HEK293 (cell line): ENCODE data around the gene CDH2.

Experiments
- CTCF ChIA-PET: fragments of 350-600 bp; formaldehyde crosslinking; extraction: SDS; loops from one replicate; lab custom pipeline; 2021; ENCODE audit warnings: antibody characterized with exemption; lab: Yijun Ruan, JAX
- POLR2A ChIA-PET: fragments of 300-600 bp; formaldehyde crosslinking; extraction: SDS; loops from one replicate; lab custom pipeline; 2020; ENCODE audit warnings: antibody characterized with exemption, inconsistent platforms; lab: Yijun Ruan, JAX
- H3K27ac ChIP-seq: fragments of 200-500 bp; sonication (Bioruptor generic); 2 replicates; pipeline ENCODE4 v1.5.1; 2014; ENCODE audit warnings: low read depth, low read length, control low read depth, inconsistent platforms; ENCODE audit errors: extremely low read depth
- H3K36me3 ChIP-seq, 2 experiments: fragments of 200-500 bp in 1 of 2; sonication (Bioruptor generic) in 1 of 2; 1 replicate in 1 of 2; 2 replicates in 1 of 2; pipeline ENCODE4 v1.5.1; 2014 to 2017; ENCODE audit warnings: inconsistent platforms in 2 of 2, low read length in 2 of 2; ENCODE audit not compliant: control insufficient read depth in 2 of 2, insufficient read depth in 1 of 2
- H3K4me1 ChIP-seq: fragments of 200-500 bp; sonication (Bioruptor generic); 2 replicates; pipeline ENCODE4 v1.5.1; 2014; ENCODE audit warnings: mild to moderate bottlenecking, low read length, inconsistent platforms; ENCODE audit not compliant: control insufficient read depth, insufficient read depth
- H3K4me3 ChIP-seq: 2 replicates; pipeline ENCODE4 v1.5.1; 2011; ENCODE audit warnings: low read depth, mild to moderate bottlenecking, control low read depth, low read length, moderate library complexity
- H3K9me3 ChIP-seq: fragments of 200-500 bp; sonication (Bioruptor generic); 2 replicates; pipeline ENCODE4 v1.5.1; 2014; ENCODE audit warnings: low read depth, low read length, inconsistent platforms; ENCODE audit not compliant: control insufficient read depth, insufficient read depth
- KLF10 ChIP-seq: fragments of 450-650 bp; IDR thresholded peaks from 2 replicates; pipeline ENCODE4 v1.5.1; 2018; ENCODE audit warnings: missing biosample characterization, mild to moderate bottlenecking, missing genetic modification characterization
- PRDM1 ChIP-seq: fragments of 450-650 bp; formaldehyde crosslinking; IDR thresholded peaks from 2 replicates; pipeline ENCODE4; 2016; ENCODE audit warnings: missing biosample characterization, missing genetic modification characterization
- SP2 ChIP-seq: fragments of 450-650 bp; formaldehyde crosslinking; IDR thresholded peaks from 2 replicates; pipeline ENCODE4 v1.5.1; 2016; ENCODE audit warnings: missing biosample characterization, missing genetic modification characterization
- ZBTB17 ChIP-seq: fragments of 450-650 bp; formaldehyde crosslinking; IDR thresholded peaks from 2 replicates; pipeline ENCODE4 v1.5.1; 2016; ENCODE audit warnings: missing biosample characterization, missing genetic modification characterization
- ZBTB26 ChIP-seq: fragments of 450-650 bp; formaldehyde crosslinking; optimal IDR thresholded peaks from 2 replicates; pipeline ENCODE3; 2016; ENCODE audit warnings: missing biosample characterization, mild to moderate bottlenecking, missing genetic modification characterization
- ZNF133 ChIP-seq: fragments of 450-650 bp; formaldehyde crosslinking; IDR thresholded peaks from 2 replicates; pipeline ENCODE4 v1.5.1; 2016; ENCODE audit warnings: missing biosample characterization, missing genetic modification characterization
- ZNF184 ChIP-seq: fragments of 450-650 bp; IDR thresholded peaks from 2 replicates; pipeline ENCODE4 v1.5.1; 2018; ENCODE audit warnings: missing biosample characterization, mild to moderate bottlenecking, missing genetic modification characterization
- ZNF23 ChIP-seq: fragments of 450-650 bp; formaldehyde crosslinking; IDR thresholded peaks from 2 replicates; pipeline ENCODE4 v1.5.1; 2016; ENCODE audit warnings: missing biosample characterization, missing genetic modification characterization, borderline replicate concordance
- ZNF404 ChIP-seq: fragments of 450-650 bp; formaldehyde crosslinking; IDR thresholded peaks from 2 replicates; pipeline ENCODE4 v1.5.1; 2017; ENCODE audit warnings: missing biosample characterization, missing genetic modification characterization
- ZNF707 ChIP-seq: fragments of 450-650 bp; formaldehyde crosslinking; IDR thresholded peaks from 2 replicates; pipeline ENCODE4 v1.5.1; 2016; ENCODE audit warnings: missing biosample characterization, missing genetic modification characterization
- ZNF830 ChIP-seq: fragments of 450-650 bp; IDR thresholded peaks from 2 replicates; pipeline ENCODE4 v1.5.0; 2018; ENCODE audit warnings: missing biosample characterization, missing genetic modification characterization, low read depth, mild to moderate bottlenecking, moderate library complexity
- ZSCAN18 ChIP-seq: fragments of 450-650 bp; formaldehyde crosslinking; IDR thresholded peaks from 2 replicates; pipeline ENCODE4 v1.5.1; 2016; ENCODE audit warnings: missing biosample characterization, missing genetic modification characterization
- TF ChIP-seq, protein P1 (sequence below): fragments of 450-650 bp; formaldehyde crosslinking; IDR thresholded peaks from 2 replicates; pipeline ENCODE4 v1.5.1; 2016; ENCODE audit warnings: missing biosample characterization, missing genetic modification characterization, low read depth
- TF ChIP-seq, protein P2 (sequence below): sonication (generic); formaldehyde crosslinking; IDR thresholded peaks from 2 replicates; pipeline ENCODE4 v1.8.1; 2022; ENCODE audit warnings: mild to moderate bottlenecking, moderate library complexity, missing genetic modification reagents
- TF ChIP-seq, protein P3 (sequence below): fragments of 450-650 bp; formaldehyde crosslinking; IDR thresholded peaks from 2 replicates; pipeline ENCODE4 v1.5.1; 2016; ENCODE audit warnings: missing biosample characterization, missing genetic modification characterization

The CDH2 gene

DNA sequence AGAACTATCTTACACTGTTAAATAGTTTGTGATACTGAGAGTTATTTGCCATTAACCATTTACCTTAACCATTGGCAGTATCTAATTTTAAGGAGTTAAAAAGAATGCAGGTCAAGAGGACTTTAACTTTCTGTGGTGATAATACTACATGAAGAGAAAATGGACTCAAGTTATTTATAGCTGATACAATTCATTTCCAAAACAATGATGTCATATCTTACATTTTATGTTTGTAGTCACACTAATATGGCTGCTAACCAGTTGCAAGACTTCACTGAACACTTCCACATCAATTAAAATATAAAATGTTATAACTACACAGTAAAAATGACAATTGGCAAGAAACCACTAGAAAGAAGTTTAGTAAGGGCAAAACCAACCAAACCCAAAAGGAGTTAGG, 77.7 kb downstream of the CDH2 start:
- Histone ChIP-seq H3K4me1 (peaks cover 3% of the 10 kb centered on the region; the same call in 1 of the 2 replicates), H3K4me3 (no peak overlapping the region), H3K9me3 (no peaks in the 10 kb centered on the region), H3K36me3 (peaks cover 0 to 5% of the 10 kb centered on the region in 2 experiments; a peak in 2 of 3 replicates), H3K27ac (no peak overlapping the region)
- ChIA-PET CTCF (no interaction called here), POLR2A (no interaction called here)
- no peak for TF ChIP-seq SP2 (tag by site-specific recombination)
- no peak for TF ChIP-seq ZNF23 (tag by site-specific recombination)
- TF ChIP-seq, protein P1, sequence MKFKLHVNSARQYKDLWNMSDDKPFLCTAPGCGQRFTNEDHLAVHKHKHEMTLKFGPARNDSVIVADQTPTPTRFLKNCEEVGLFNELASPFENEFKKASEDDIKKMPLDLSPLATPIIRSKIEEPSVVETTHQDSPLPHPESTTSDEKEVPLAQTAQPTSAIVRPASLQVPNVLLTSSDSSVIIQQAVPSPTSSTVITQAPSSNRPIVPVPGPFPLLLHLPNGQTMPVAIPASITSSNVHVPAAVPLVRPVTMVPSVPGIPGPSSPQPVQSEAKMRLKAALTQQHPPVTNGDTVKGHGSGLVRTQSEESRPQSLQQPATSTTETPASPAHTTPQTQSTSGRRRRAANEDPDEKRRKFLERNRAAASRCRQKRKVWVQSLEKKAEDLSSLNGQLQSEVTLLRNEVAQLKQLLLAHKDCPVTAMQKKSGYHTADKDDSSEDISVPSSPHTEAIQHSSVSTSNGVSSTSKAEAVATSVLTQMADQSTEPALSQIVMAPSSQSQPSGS (tag by site-specific recombination), result peak; percentile 47; the same call in 1 of the 2 replicates

DNA sequence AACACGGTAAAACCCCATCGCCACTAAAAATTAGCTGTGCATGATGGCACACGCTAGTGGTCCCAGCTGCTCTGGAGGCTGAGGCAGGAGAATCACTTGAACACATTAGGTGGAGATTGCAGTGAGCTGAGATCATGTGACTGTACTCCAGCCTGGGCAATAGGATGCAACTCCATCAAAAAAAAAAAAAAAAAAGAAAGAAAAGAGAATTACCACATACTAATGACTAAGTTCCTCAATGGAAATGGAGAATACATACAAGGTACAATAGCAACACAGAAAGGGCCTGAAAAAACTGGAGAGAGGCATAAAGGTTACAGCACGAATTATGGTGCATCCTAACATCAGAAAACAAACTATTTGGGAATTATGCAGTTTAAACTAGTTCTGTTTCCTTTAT, 81.3 kb downstream of the CDH2 start:
- CTCF ChIA-PET, result no interaction called here
- Histone ChIP-seq H3K27ac (no peak overlapping the region), H3K36me3 (peaks cover 0 to 5% of the 10 kb centered on the region in 2 experiments; a peak in 2 of 3 replicates), H3K4me1 (no peaks in the 10 kb centered on the region), H3K9me3 (no peaks in the 10 kb centered on the region), H3K4me3 (no peak overlapping the region)
- TF ChIP-seq ZNF184 (tag by site-specific recombination), result no peak
- POLR2A ChIA-PET, result no interaction called here

DNA sequence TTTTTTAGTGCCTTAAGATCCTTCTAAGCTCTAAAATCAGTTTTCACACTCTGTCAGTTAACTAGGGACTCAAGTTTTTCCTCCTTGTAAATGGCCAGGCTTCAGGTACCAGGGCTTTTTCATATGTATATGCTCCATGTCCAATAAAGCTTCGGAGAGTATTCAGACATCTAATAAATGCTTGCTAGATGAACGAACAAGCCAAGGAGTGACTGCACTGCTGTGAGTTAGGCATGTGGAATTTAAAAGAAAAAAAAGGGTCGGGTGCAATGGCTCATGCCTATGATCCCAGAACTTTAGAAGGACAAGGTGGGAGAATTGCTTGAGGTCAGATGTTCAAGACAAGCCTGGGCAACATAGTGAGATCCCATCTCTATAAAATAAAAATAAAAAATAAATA, 81.9 kb downstream of the CDH2 start:
- H3K9me3 ChIP-seq, result no peaks in the 10 kb centered on the region
- ChIA-PET CTCF (no interaction called here), POLR2A (no interaction called here)
- H3K27ac ChIP-seq, result no peak overlapping the region
- no peaks in the 10 kb centered on the region; the same call in 1 of the 2 replicates for H3K4me1 ChIP-seq
- H3K4me3 ChIP-seq, result no peak overlapping the region
- no peak for TF ChIP-seq ZSCAN18 (tag by site-specific recombination)
- TF ChIP-seq KLF10, result no peak
- no peak for TF ChIP-seq ZBTB17 (tag by site-specific recombination)
- TF ChIP-seq, protein P2, sequence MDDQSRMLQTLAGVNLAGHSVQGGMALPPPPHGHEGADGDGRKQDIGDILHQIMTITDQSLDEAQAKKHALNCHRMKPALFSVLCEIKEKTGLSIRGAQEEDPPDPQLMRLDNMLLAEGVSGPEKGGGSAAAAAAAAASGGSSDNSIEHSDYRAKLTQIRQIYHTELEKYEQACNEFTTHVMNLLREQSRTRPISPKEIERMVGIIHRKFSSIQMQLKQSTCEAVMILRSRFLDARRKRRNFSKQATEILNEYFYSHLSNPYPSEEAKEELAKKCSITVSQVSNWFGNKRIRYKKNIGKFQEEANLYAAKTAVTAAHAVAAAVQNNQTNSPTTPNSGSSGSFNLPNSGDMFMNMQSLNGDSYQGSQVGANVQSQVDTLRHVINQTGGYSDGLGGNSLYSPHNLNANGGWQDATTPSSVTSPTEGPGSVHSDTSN (CRISPR knock-in tag), result no peak
- TF ChIP-seq ZNF133 (tag by site-specific recombination), result no peak
- H3K36me3 ChIP-seq, result peaks cover 0 to under 1% of the 10 kb centered on the region in 2 experiments; a peak in 2 of 3 replicates

- no peak overlapping the region for H3K4me3 ChIP-seq
- ChIA-PET POLR2A (no interaction called here), CTCF (interaction anchor here (0.6 to 0.7 kb wide), 2 partner anchors 122 to 1155 kb away, joined by 3 read pairs; no protein-coding TSS in a partner anchor)
- H3K27ac ChIP-seq, result no peak overlapping the region
- no peaks in the 10 kb centered on the region for H3K9me3 ChIP-seq
- no peak for TF ChIP-seq ZNF707
- TF ChIP-seq PRDM1 (tag by site-specific recombination), result peak; percentile 53; the same call in 1 of the 2 replicates
- TF ChIP-seq ZNF404 (tag by site-specific recombination), result no peak
- no peak for TF ChIP-seq ZBTB26 (tag by site-specific recombination)
- TF ChIP-seq ZNF830 (tag by site-specific recombination), result no peak
- TF ChIP-seq, protein P3, sequence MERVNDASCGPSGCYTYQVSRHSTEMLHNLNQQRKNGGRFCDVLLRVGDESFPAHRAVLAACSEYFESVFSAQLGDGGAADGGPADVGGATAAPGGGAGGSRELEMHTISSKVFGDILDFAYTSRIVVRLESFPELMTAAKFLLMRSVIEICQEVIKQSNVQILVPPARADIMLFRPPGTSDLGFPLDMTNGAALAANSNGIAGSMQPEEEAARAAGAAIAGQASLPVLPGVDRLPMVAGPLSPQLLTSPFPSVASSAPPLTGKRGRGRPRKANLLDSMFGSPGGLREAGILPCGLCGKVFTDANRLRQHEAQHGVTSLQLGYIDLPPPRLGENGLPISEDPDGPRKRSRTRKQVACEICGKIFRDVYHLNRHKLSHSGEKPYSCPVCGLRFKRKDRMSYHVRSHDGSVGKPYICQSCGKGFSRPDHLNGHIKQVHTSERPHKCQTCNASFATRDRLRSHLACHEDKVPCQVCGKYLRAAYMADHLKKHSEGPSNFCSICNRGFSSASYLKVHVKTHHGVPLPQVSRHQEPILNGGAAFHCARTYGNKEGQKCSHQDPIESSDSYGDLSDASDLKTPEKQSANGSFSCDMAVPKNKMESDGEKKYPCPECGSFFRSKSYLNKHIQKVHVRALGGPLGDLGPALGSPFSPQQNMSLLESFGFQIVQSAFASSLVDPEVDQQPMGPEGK (tag by site-specific recombination), result no peak
- H3K36me3 ChIP-seq, result no peaks in the 10 kb centered on the region; a peak in 1 of 3 replicates
- H3K4me1 ChIP-seq, result peaks cover 18% of the 10 kb centered on the region
These were observed 85.7 kb downstream of the CDH2 start for GRCh38 chr18:28091197-28091596.
